ENCODE measurements around the gene ARID1B. TPM values are rescaled to one million over a fixed set of nuclear protein-coding genes. Genes with fewer than 3 reads are reported as not detected.
"Not testable (repeated sequence)": the region's sequence is repeated elsewhere in the genome, so short reads cannot be mapped to it uniquely, and the experiment has no call there.

The ARID1B gene
- total and polyA plus RNA-seq, 2 donors (not counting 1 experiment from before 2014, with no cell fraction given) = 47.2 to 280 TPM

GRCh38 chr6:157038610-157039009 is 261.4 kb downstream of the ARID1B start:
- TF ChIP-seq, protein P1, sequence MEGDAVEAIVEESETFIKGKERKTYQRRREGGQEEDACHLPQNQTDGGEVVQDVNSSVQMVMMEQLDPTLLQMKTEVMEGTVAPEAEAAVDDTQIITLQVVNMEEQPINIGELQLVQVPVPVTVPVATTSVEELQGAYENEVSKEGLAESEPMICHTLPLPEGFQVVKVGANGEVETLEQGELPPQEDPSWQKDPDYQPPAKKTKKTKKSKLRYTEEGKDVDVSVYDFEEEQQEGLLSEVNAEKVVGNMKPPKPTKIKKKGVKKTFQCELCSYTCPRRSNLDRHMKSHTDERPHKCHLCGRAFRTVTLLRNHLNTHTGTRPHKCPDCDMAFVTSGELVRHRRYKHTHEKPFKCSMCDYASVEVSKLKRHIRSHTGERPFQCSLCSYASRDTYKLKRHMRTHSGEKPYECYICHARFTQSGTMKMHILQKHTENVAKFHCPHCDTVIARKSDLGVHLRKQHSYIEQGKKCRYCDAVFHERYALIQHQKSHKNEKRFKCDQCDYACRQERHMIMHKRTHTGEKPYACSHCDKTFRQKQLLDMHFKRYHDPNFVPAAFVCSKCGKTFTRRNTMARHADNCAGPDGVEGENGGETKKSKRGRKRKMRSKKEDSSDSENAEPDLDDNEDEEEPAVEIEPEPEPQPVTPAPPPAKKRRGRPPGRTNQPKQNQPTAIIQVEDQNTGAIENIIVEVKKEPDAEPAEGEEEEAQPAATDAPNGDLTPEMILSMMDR (IDR thresholded peaks at IDR 0.05) = no peak
- no peak for TF ChIP-seq EZH2 (IDR thresholded peaks at IDR 0.05; ENCODE audit: borderline replicate concordance, insufficient read depth, low read depth, low read length, poor library complexity, severe bottlenecking)
- DNase-seq = no peak
- 100% methylated on average over 6 of the region's 7 CpGs for WGBS (ENCODE audit: insufficient coverage)
- Histone ChIP-seq H3K27ac (ENCODE audit: low read length in 2 of 2) (no peak overlapping the region), H3K27me3 (replicated peaks in 1 of 4; ENCODE audit: control extremely low read depth in 1 of 4, control insufficient read depth in 3 of 4, insufficient read depth in 4 of 4, low read length in 3 of 4) (no peaks in the 10 kb centered on the region), H2AFZ (ENCODE audit: insufficient read depth, low read depth, low read length, poor library complexity, severe bottlenecking) (no peak overlapping the region), H3K4me3 (ENCODE audit: control extremely low read depth in 1 of 5, extremely low read depth in 1 of 5, insufficient read depth in 1 of 5, low read depth in 2 of 5, low read length in 4 of 5) (no peak overlapping the region), H3K4me1 (ENCODE audit: control insufficient read depth in 2 of 2, insufficient read depth in 2 of 2, low read length in 2 of 2) (peaks cover 10 to 13% of the 10 kb centered on the region in 2 donors), H3K9ac (ENCODE audit: low read length) (no peak overlapping the region), H3K9me3 (ENCODE audit: control extremely low read depth in 1 of 3, control insufficient read depth in 2 of 3, insufficient read depth in 1 of 3, low read length in 2 of 3) (no peaks in the 10 kb centered on the region), H3K36me3 (replicated peaks in 1 of 2; ENCODE audit: control extremely low read depth in 1 of 2, control insufficient read depth in 1 of 2, extremely low read depth in 1 of 2, insufficient read depth in 2 of 2, low read length in 1 of 2) (peaks cover 1 to 10% of the 10 kb centered on the region in 2 experiments), H3K4me2 (replicated peaks; ENCODE audit: low read depth, low read length, poor library complexity, severe bottlenecking) (no peak overlapping the region), H3K79me2 (ENCODE audit: control insufficient read depth, insufficient read depth, low read length) (peaks cover 85% of the 10 kb centered on the region), H4K20me1 (ENCODE audit: control insufficient read depth, insufficient read depth, low read length, poor library complexity, severe bottlenecking) (peaks cover 21% of the 10 kb centered on the region)
- Mint-ChIP-seq H3K27ac (no peak overlapping the region), H3K9me3 (ENCODE audit: insufficient read depth) (no peaks in the 10 kb centered on the region), H3K4me1 (peaks cover 18% of the 10 kb centered on the region), H3K4me3 (no peak overlapping the region), H3K27me3 (no peaks in the 10 kb centered on the region)
- intact Hi-C loops (cut with micrococcal nuclease) = loop anchor here (10.0 kb wide), 1 partner anchor 1714 kb away; no protein-coding TSS in a partner anchor
- CTCF ChIA-PET = interaction anchor here (0.5 to 1.1 kb wide), 2 partner anchors 9 to 30 kb away, joined by 3 to 4 read pairs; no protein-coding TSS in a partner anchor
- ATAC-seq (ENCODE audit: low read depth) = no peak
- POLR2A ChIA-PET = interaction anchor here (0.7 kb wide), 1 partner anchor 172 kb away, joined by 5 read pairs; no protein-coding TSS in a partner anchor

DNA sequence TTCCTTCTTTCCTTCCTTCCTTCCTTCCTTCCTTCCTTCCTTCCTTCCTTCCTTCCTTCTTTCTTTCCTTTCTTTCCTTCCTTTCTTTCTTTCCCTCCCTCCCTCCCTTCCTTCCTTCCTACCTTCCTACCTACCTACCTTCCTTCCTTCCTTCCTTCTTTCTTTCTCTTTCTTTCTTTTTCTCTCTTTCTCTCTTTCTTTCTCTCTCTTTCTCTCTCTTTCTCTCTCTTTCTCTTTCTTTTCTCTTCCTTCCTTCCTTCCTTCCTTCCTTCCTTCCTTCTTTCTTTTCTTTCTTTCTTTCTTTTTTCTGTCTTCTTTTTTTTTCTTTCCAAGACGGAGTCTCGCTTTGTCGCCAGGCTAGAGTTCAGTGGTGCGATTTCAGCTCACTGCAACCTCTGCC is 262.5 kb downstream of the ARID1B start:
- ATAC-seq (ENCODE audit: low read depth); H3K4me3 ChIP-seq (ENCODE audit: control extremely low read depth in 1 of 5, extremely low read depth in 1 of 5, insufficient read depth in 1 of 5, low read depth in 2 of 5, low read length in 4 of 5); H3K27me3 ChIP-seq (replicated peaks in 1 of 4; ENCODE audit: control extremely low read depth in 1 of 4, control insufficient read depth in 3 of 4, insufficient read depth in 4 of 4, low read length in 3 of 4); H3K27ac ChIP-seq (ENCODE audit: low read length in 2 of 2); H3K9me3 ChIP-seq (ENCODE audit: control extremely low read depth in 1 of 3, control insufficient read depth in 2 of 3, insufficient read depth in 1 of 3, low read length in 2 of 3); H2AFZ ChIP-seq (ENCODE audit: insufficient read depth, low read depth, low read length, poor library complexity, severe bottlenecking); H3K27ac Mint-ChIP-seq; H3K4me2 ChIP-seq (replicated peaks; ENCODE audit: low read depth, low read length, poor library complexity, severe bottlenecking); H3K9me3 Mint-ChIP-seq (ENCODE audit: insufficient read depth); DNase-seq; H3K27me3 Mint-ChIP-seq; H3K9ac ChIP-seq (ENCODE audit: low read length); H3K4me1 ChIP-seq (ENCODE audit: control insufficient read depth in 2 of 2, insufficient read depth in 2 of 2, low read length in 2 of 2); H3K4me3 Mint-ChIP-seq: not testable (repeated sequence)
- POLR2A ChIA-PET = interaction anchor here (0.7 kb wide), 1 partner anchor 20 kb away, joined by 4 read pairs; no protein-coding TSS in a partner anchor
- Histone ChIP-seq H3K79me2 (ENCODE audit: control insufficient read depth, insufficient read depth, low read length) (peaks cover 84% of the 10 kb centered on the region), H4K20me1 (ENCODE audit: control insufficient read depth, insufficient read depth, low read length, poor library complexity, severe bottlenecking) (peaks cover 24% of the 10 kb centered on the region), H3K36me3 (replicated peaks in 1 of 2; ENCODE audit: control extremely low read depth in 1 of 2, control insufficient read depth in 1 of 2, extremely low read depth in 1 of 2, insufficient read depth in 2 of 2, low read length in 1 of 2) (peaks cover 1 to 13% of the 10 kb centered on the region in 2 experiments)
- peaks cover 14% of the 10 kb centered on the region for H3K4me1 Mint-ChIP-seq
- CTCF ChIA-PET = interaction anchor here (0.6 to 1.1 kb wide), 2 partner anchors 8 to 262 kb away, joined by 4 to 5 read pairs; no protein-coding TSS in a partner anchor
- WGBS (ENCODE audit: insufficient coverage) = 100% methylated on average over 4 of the region's 4 CpGs
- intact Hi-C loops (cut with micrococcal nuclease) = loop anchor here (10.0 kb wide), 1 partner anchor 1715 kb away; no protein-coding TSS in a partner anchor
